Hepatocyte (in vitro differentiated cells): ENCODE results near the gene KMT2A. TPM values are rescaled to one million over a fixed set of nuclear protein-coding genes. Genes with fewer than 3 reads are reported as not detected.
A peak's percentile ranks its signal among the peaks of the same experiment; 100 is the strongest.

Experiments
- DNase-seq: peaks from one replicate; pipeline ENCODE4 v3.0.0-alpha.2; 2016; ENCODE audit warnings: low spot score
- H2AFZ ChIP-seq: fragments of 200-600 bp; sonication (generic); 2 replicates; pipeline ENCODE4 v1.6.0; 2016; ENCODE audit warnings: antibody characterized with exemption, mild to moderate bottlenecking
- H3K27ac ChIP-seq: fragments of 200-600 bp; sonication (generic); 2 replicates; pipeline ENCODE4 v1.5.1; 2016; ENCODE audit warnings: mild to moderate bottlenecking
- H3K27me3 ChIP-seq: fragments of 200-600 bp; sonication (generic); 2 replicates; pipeline ENCODE4 v1.6.1; 2016
- H3K36me3 ChIP-seq: fragments of 200-600 bp; sonication (generic); replicated peaks from 2 replicates; pipeline ENCODE4 v1.5.1; 2016; ENCODE audit warnings: low read depth; ENCODE audit not compliant: insufficient read depth
- H3K4me1 ChIP-seq: fragments of 200-600 bp; sonication (generic); 2 replicates; pipeline ENCODE4 v1.5.1; 2016; ENCODE audit warnings: mild to moderate bottlenecking, moderate library complexity; ENCODE audit not compliant: insufficient read depth
- H3K4me2 ChIP-seq: fragments of 200-600 bp; sonication (generic); 2 replicates; pipeline ENCODE4 v1.6.0; 2016
- H3K4me3 ChIP-seq: fragments of 200-600 bp; sonication (generic); 2 replicates; pipeline ENCODE4 v1.5.1; 2016; ENCODE audit warnings: mild to moderate bottlenecking
- H3K79me2 ChIP-seq: fragments of 200-600 bp; sonication (generic); 2 replicates; pipeline ENCODE4 v1.6.0; 2017; ENCODE audit warnings: mild to moderate bottlenecking
- H3K9me2 ChIP-seq: fragments of 200-600 bp; sonication (generic); replicated peaks from 2 replicates; pipeline ENCODE4 v1.6.0; 2017; ENCODE audit warnings: mild to moderate bottlenecking; ENCODE audit not compliant: insufficient read depth
- H3K9me3 ChIP-seq: fragments of 200-600 bp; sonication (generic); 2 replicates; pipeline ENCODE4 v1.5.1; 2016; ENCODE audit warnings: low read depth, mild to moderate bottlenecking
- H4K20me1 ChIP-seq: fragments of 200-600 bp; sonication (generic); 2 replicates; pipeline ENCODE4 v1.6.0; 2016; ENCODE audit warnings: mild to moderate bottlenecking; ENCODE audit not compliant: insufficient read depth, poor library complexity, severe bottlenecking
- CTCF ChIP-seq: fragments of 200-600 bp; sonication (generic); IDR thresholded peaks from 2 replicates; pipeline ENCODE4 v1.5.1; 2016; ENCODE audit warnings: antibody characterized with exemption, mild to moderate bottlenecking; ENCODE audit not compliant: poor library complexity
- EZH2 ChIP-seq: fragments of 200-600 bp; sonication (generic); IDR thresholded peaks from 2 replicates; pipeline ENCODE4 v1.6.1; 2016; ENCODE audit warnings: antibody characterized with exemption, mild to moderate bottlenecking, borderline replicate concordance
- EZH2phosphoT487 ChIP-seq: fragments of 200-600 bp; sonication (generic); IDR thresholded peaks from one replicate; pipeline ENCODE4 v1.6.1; 2018; ENCODE audit warnings: antibody characterized with exemption, mild to moderate bottlenecking, low read depth, moderate library complexity; ENCODE audit not compliant: unreplicated experiment, severe bottlenecking
- WGBS: methylation state at CpG from one replicate; pipeline ENCODE4 v1.1.6; 2016; ENCODE audit warnings: low lambda C conversion rate; ENCODE audit errors: missing lambda C conversion rate; 5-methylcytosine and 5-hydroxymethylcytosine counted together
- polyA plus RNA-seq: library from polyadenylated mRNA; unstranded; fragments of >200 nt; fragmentation: Nextera tagmentation; extraction: Ambion mirVana; gene quantifications from 2 replicates; pipeline ENCODE4 v1.2.1, GENCODE V29; 2016
- total RNA-seq: library from RNA; depleted of rRNA; stranded (reverse); fragments of >200 nt; gene quantifications from 2 replicates; pipeline ENCODE4 v1.2.3, GENCODE V29; 2014

KMT2A gene
- total and polyA plus RNA-seq, 2 experiments from 2014 or later, result 23.0 to 29.1 TPM

- peaks cover 99% of the 10 kb centered on the region for H3K79me2 ChIP-seq
- no peak for DNase-seq
- H4K20me1 ChIP-seq, result peaks cover 98% of the 10 kb centered on the region
- 64% methylated on average over 3 of the region's 3 CpGs for WGBS
- no peak overlapping the region for H3K4me3 ChIP-seq
- H2AFZ ChIP-seq, result no peak overlapping the region
- peaks cover 20% of the 10 kb centered on the region for H3K4me1 ChIP-seq
- H3K27me3 ChIP-seq, result no peaks in the 10 kb centered on the region
- peak overlapping the region; percentile 18 for H3K4me2 ChIP-seq
- no peak for TF ChIP-seq CTCF
- H3K9me3 ChIP-seq, result no peaks in the 10 kb centered on the region
- H3K36me3 ChIP-seq, result no peaks in the 10 kb centered on the region
- no peaks in the 10 kb centered on the region for H3K9me2 ChIP-seq
- H3K27ac ChIP-seq, result no peak overlapping the region
These were observed 5.5 kb downstream of the KMT2A start for GRCh38 chr11:118441770-118442275.

GRCh38 chr11:118442301-118442700, 6.0 kb downstream of the KMT2A start:
- H3K27ac ChIP-seq, result no peak overlapping the region
- H3K27me3 ChIP-seq, result no peaks in the 10 kb centered on the region
- TF ChIP-seq CTCF (no peak), EZH2 (no peak), EZH2phosphoT487 (no peak)
- H4K20me1 ChIP-seq, result peaks cover 98% of the 10 kb centered on the region
- H2AFZ ChIP-seq, result no peak overlapping the region
- H3K4me2 ChIP-seq, result peak overlapping the region; percentile 18
- H3K79me2 ChIP-seq, result peaks cover 99% of the 10 kb centered on the region
- no peak overlapping the region for H3K4me3 ChIP-seq
- WGBS, result 78% methylated on average over 3 of the region's 3 CpGs
- no peak for DNase-seq
- H3K9me3 ChIP-seq, result no peaks in the 10 kb centered on the region
- H3K9me2 ChIP-seq, result no peaks in the 10 kb centered on the region
- no peaks in the 10 kb centered on the region for H3K36me3 ChIP-seq
- peaks cover 20% of the 10 kb centered on the region for H3K4me1 ChIP-seq

GRCh38 chr11:118442908-118443589, 6.8 kb downstream of the KMT2A start:
- Histone ChIP-seq H3K79me2 (peaks cover 99% of the 10 kb centered on the region), H2AFZ (no peak overlapping the region), H3K9me3 (no peaks in the 10 kb centered on the region), H4K20me1 (peaks cover 98% of the 10 kb centered on the region), H3K4me1 (peaks cover 20% of the 10 kb centered on the region), H3K36me3 (no peaks in the 10 kb centered on the region), H3K27me3 (no peaks in the 10 kb centered on the region), H3K27ac (no peak overlapping the region), H3K4me3 (no peak overlapping the region), H3K9me2 (no peaks in the 10 kb centered on the region), H3K4me2 (peak overlapping the region; percentile 16)
- 88% methylated on average over 4 of the region's 4 CpGs for WGBS
- DNase-seq, result peak; percentile 10
- TF ChIP-seq CTCF, result no peak
- no peak for TF ChIP-seq EZH2phosphoT487
- no peak for TF ChIP-seq EZH2
